CD4-positive, alpha-beta T cell (primary cell): ENCODE results near the gene FAM193B. TPM values are rescaled to one million over a fixed set of nuclear protein-coding genes. Genes with fewer than 3 reads are reported as not detected.
"Not testable (repeated sequence)": the region's sequence is repeated elsewhere in the genome, so short reads cannot be mapped to it uniquely, and the experiment has no call there.

Experiments used
- ATAC-seq: fragments of 200-7000 bp; cut with Tn5 transposase; one replicate; pipeline ENCODE4 v1.10.0; 2022; ENCODE audit warnings: mild to moderate bottlenecking; ENCODE audit not compliant: poor library complexity
- CTCF ChIA-PET: fragments of 350-600 bp; sonication (Branson Sonifier 250); formaldehyde crosslinking; loops from one replicate; lab custom pipeline; 2021; ENCODE audit warnings: antibody characterized with exemption, inconsistent platforms; lab: Charles Lee
- POLR2A ChIA-PET: fragments of 350-600 bp; sonication (Branson Sonifier 250); formaldehyde crosslinking; loops from one replicate; lab custom pipeline; 2021; ENCODE audit warnings: antibody characterized with exemption, inconsistent platforms; lab: Charles Lee
- DNase-seq, 14 experiments: peaks; one replicate each; pipeline ENCODE4 v3.0.0-alpha.2; 2013 to 2020; ENCODE audit warnings: mixed read lengths in 2 of 14
- H3K27ac ChIP-seq, 2 donors: one replicate each; pipeline versions ENCODE4 v1.5.1 to v1.7.0; 2013; ENCODE audit warnings: low read length in 2 of 2, low read depth in 1 of 2, mild to moderate bottlenecking in 1 of 2
- H3K27me3 ChIP-seq, 2 experiments: 1 replicate in 1 of 2; 2 replicates in 1 of 2; pipeline versions ENCODE4 v1.6.1 to v1.7.0; 2013; ENCODE audit warnings: low read length in 2 of 2, control low read depth in 1 of 2, mild to moderate bottlenecking in 1 of 2, moderate library complexity in 1 of 2; ENCODE audit not compliant: insufficient read depth in 2 of 2, control insufficient read depth in 1 of 2
- H3K36me3 ChIP-seq: one replicate; pipeline ENCODE4 v1.6.1; 2013; ENCODE audit warnings: low read length, control low read depth; ENCODE audit not compliant: insufficient read depth
- H3K4me1 ChIP-seq: one replicate; pipeline ENCODE4 v1.6.1; 2013; ENCODE audit warnings: low read length, control low read depth; ENCODE audit not compliant: insufficient read depth
- H3K4me3 ChIP-seq: one replicate; pipeline ENCODE4 v1.5.1; 2013; ENCODE audit warnings: mild to moderate bottlenecking, low read length, moderate library complexity
- H3K9me3 ChIP-seq, 2 experiments: 1 replicate in 1 of 2; 2 replicates in 1 of 2; pipeline versions ENCODE4 v1.6.1 to v1.7.0; 2013; ENCODE audit warnings: low read length in 2 of 2, mild to moderate bottlenecking in 2 of 2, control low read depth in 1 of 2, moderate library complexity in 1 of 2; ENCODE audit not compliant: control insufficient read depth in 1 of 2, insufficient read depth in 1 of 2
- H3K27ac Mint-ChIP-seq: one replicate; pipeline ENCODE4 v1.8.0; 2020; ENCODE audit warnings: mixed read lengths
- H3K27me3 Mint-ChIP-seq: one replicate; pipeline ENCODE4 v1.8.0; 2021; ENCODE audit warnings: mixed read lengths
- H3K36me3 Mint-ChIP-seq: one replicate; pipeline ENCODE4 v1.8.0; 2021; ENCODE audit warnings: low read depth, mixed read lengths
- H3K4me1 Mint-ChIP-seq: one replicate; pipeline ENCODE4 v1.8.0; 2021; ENCODE audit warnings: low read depth, mixed read lengths
- H3K4me3 Mint-ChIP-seq: one replicate; pipeline ENCODE4 v1.8.0; 2020; ENCODE audit warnings: mild to moderate bottlenecking, mixed read lengths
- H3K9me3 Mint-ChIP-seq: one replicate; pipeline ENCODE4 v1.8.0; 2020; ENCODE audit warnings: mixed read lengths
- intact Hi-C, 2 experiments: fragments of 100-400 bp; cut with DNase I in 1 of 2; cut with micrococcal nuclease in 1 of 2; formaldehyde crosslinking; loops; one replicate each; pipeline versions ENCODE4 v1.15.1 to v1.9.0; 2023 to 2025; cut with DNase I, micrococcal nuclease
- total RNA-seq, 174 experiments: library from RNA in 2 of 174; stranded (reverse) in 2 of 174; gene quantifications; one replicate each; pipeline ENCODE4 v1.2.3 and lab custom pipeline; 2021 to 2026
- TF ChIP-seq, protein P1 (sequence below): fragments of 200-600 bp; IDR thresholded peaks from one replicate; pipeline ENCODE4 v1.8.0; 2022; ENCODE audit warnings: antibody characterized with exemption, mild to moderate bottlenecking

Gene FAM193B
- total RNA-seq, 2 experiments from 2014 or later: 150 to 155 TPM

DNA sequence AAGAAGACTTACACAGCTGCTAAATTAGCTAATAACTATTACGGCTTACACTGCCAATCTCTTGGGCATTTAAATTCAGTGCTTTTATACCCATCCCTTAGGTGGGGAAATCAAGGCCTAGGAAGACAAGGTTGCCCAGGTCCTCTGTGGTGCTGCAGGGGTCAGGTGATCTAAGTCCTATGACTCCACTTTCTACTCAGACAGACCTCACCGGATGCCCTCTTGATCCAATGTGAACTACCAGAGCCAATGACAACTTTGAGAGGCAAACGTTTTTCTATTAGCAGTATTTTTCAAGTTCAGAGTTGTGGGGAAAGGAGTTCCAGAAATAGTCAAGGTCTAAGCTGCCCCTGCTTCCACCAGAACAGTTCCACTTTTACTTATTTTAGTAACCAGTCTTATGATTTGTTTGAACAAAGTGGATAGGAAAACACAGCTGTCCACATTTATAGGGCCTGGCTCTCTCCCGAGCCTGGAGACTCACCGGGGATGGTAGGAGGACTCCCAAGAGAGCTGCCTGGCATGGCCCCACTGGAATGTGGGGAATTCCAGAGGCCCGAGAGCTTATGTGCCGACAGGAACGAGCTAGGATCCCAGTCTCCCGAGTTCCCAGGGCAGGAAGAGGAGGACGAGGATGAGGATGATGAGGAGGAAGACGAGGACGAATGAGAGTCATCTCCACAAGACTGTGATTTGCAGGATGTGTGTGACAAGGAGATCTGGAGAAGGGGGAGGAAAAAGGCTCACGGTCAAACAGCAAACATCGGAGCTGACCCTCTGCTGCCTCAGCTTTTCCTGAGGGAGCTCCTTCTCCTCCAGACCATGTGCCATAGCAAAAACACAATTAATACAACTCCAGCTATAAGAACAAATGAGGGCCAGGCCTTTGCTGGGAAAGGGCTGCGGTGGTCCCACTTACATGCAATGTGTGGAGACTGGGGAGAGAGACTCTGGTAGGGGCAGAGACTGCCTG lies 16.7 kb downstream of the FAM193B start:
- Mint-ChIP-seq H3K27me3 (no peaks in the 10 kb centered on the region), H3K9me3 (no peaks in the 10 kb centered on the region), H3K4me1 (peaks cover 13% of the 10 kb centered on the region), H3K27ac (peak overlapping the region; percentile 20), H3K36me3 (peaks cover 65% of the 10 kb centered on the region), H3K4me3 (no peak overlapping the region)
- no peaks in the 10 kb centered on the region for H3K9me3 ChIP-seq
- POLR2A ChIA-PET: interaction anchor here (0.6 to 1.2 kb wide), 2 partner anchors 20 to 147 kb away, joined by 3 read pairs; no protein-coding TSS in a partner anchor
- no peaks in the 10 kb centered on the region for H3K4me1 ChIP-seq
- no peak overlapping the region for H3K27ac ChIP-seq
- intact Hi-C loops: no loop called here
- no peak for ATAC-seq
- H3K4me3 ChIP-seq: no peak overlapping the region
- TF ChIP-seq, protein P1, sequence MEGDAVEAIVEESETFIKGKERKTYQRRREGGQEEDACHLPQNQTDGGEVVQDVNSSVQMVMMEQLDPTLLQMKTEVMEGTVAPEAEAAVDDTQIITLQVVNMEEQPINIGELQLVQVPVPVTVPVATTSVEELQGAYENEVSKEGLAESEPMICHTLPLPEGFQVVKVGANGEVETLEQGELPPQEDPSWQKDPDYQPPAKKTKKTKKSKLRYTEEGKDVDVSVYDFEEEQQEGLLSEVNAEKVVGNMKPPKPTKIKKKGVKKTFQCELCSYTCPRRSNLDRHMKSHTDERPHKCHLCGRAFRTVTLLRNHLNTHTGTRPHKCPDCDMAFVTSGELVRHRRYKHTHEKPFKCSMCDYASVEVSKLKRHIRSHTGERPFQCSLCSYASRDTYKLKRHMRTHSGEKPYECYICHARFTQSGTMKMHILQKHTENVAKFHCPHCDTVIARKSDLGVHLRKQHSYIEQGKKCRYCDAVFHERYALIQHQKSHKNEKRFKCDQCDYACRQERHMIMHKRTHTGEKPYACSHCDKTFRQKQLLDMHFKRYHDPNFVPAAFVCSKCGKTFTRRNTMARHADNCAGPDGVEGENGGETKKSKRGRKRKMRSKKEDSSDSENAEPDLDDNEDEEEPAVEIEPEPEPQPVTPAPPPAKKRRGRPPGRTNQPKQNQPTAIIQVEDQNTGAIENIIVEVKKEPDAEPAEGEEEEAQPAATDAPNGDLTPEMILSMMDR: no peak
- no peaks in the 10 kb centered on the region for H3K27me3 ChIP-seq
- no peak for DNase-seq
- peaks cover 70% of the 10 kb centered on the region for H3K36me3 ChIP-seq
- CTCF ChIA-PET: no interaction called here

DNA sequence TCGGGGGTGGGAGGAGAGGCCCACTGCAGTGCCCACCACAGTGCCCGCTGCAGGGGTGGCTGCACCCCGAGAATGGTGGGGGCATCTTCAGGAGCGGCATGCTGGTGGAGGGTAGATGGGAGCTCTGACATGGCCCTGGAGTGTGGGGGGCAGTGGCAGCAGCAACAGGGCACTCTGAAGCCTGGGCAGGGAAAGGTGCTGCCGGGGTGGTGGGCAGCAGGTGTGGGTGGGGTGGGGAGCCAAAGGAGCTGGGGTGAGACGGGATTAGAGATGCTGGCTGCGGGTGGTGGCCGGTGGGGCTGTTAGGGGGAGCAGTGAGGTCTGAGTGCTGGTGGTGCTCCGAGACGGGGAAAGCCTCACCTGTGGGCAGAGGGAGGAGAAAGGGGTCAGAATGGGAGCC lies 18.0 kb downstream of the FAM193B start:
- intact Hi-C loops: no loop called here
- no peaks in the 10 kb centered on the region for H3K9me3 ChIP-seq
- H3K4me1 ChIP-seq: no peaks in the 10 kb centered on the region
- no peak overlapping the region for H3K27ac Mint-ChIP-seq
- peaks cover 4% of the 10 kb centered on the region for H3K4me1 Mint-ChIP-seq
- peaks cover 66% of the 10 kb centered on the region for H3K36me3 Mint-ChIP-seq
- no peak overlapping the region for H3K4me3 Mint-ChIP-seq
- ATAC-seq (no peak), DNase-seq (no peak)
- no peak overlapping the region for H3K27ac ChIP-seq
- POLR2A ChIA-PET: no interaction called here
- H3K36me3 ChIP-seq: peaks cover 77% of the 10 kb centered on the region
- H3K27me3 Mint-ChIP-seq: no peaks in the 10 kb centered on the region
- CTCF ChIA-PET: no interaction called here
- no peaks in the 10 kb centered on the region for H3K27me3 ChIP-seq
- no peak overlapping the region for H3K4me3 ChIP-seq
- no peaks in the 10 kb centered on the region for H3K9me3 Mint-ChIP-seq
- TF ChIP-seq, protein P1: no peak

DNA sequence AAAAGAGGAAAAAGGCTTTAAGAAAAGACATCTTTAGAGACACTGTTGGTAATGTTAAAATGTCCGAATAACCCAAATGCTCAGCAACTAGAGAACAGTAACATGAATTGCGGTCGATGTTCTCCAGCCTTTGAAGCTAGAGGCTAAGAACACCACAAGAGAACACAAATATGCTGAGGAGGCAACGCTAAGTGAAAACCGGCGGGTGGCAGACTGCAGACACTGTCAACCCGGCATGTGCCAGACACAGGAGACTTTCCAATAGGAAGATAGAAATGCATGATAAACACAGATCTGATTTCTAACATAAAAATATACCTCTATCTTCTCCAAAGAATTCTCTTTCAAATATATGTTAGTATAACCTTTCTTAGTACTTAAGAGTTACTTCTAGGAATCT lies 19.2 kb downstream of the FAM193B start:
- H3K27me3 Mint-ChIP-seq: no peaks in the 10 kb centered on the region
- ATAC-seq (no peak), DNase-seq (no peak)
- H3K4me3 Mint-ChIP-seq: no peak overlapping the region
- no peaks in the 10 kb centered on the region for H3K9me3 Mint-ChIP-seq
- H3K27me3 ChIP-seq: no peaks in the 10 kb centered on the region
- TF ChIP-seq, protein P1: no peak
- H3K9me3 ChIP-seq: no peaks in the 10 kb centered on the region
- no peak overlapping the region for H3K4me3 ChIP-seq
- no peaks in the 10 kb centered on the region for H3K4me1 ChIP-seq
- H3K27ac ChIP-seq: no peak overlapping the region
- peaks cover 61% of the 10 kb centered on the region for H3K36me3 Mint-ChIP-seq
- H3K36me3 ChIP-seq: peaks cover 82% of the 10 kb centered on the region
- peaks cover 4% of the 10 kb centered on the region for H3K4me1 Mint-ChIP-seq
- CTCF ChIA-PET: no interaction called here
- intact Hi-C loops: no loop called here
- no peak overlapping the region for H3K27ac Mint-ChIP-seq
- POLR2A ChIA-PET: interaction anchor here (0.6 kb wide), 1 partner anchor 527 kb away, joined by 3 read pairs; no protein-coding TSS in a partner anchor

DNA sequence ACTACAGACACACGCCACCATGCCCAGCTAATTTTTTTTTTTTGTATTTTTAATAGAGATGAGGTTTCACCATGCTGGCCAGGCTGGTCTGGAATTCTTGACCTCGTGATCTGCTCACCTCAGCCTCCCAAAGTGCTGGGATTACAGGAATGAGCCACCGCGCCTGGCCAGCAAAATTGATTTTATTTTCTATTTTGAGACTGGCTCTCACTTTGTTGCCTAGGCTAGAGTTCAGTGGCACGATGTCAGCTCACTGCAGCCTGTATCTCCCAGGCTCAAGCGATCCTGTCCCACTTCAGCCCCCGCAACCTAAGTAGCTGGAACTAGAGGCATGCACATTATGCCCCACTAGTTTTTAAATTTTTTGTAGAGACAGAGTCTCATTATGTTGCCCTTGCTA lies 19.9 kb downstream of the FAM193B start:
- H3K27me3 Mint-ChIP-seq, CTCF ChIA-PET, H3K4me1 Mint-ChIP-seq, H3K27ac Mint-ChIP-seq, H3K4me1 ChIP-seq, H3K4me3 ChIP-seq, H3K9me3 Mint-ChIP-seq, H3K27me3 ChIP-seq, H3K9me3 ChIP-seq, intact Hi-C loops, DNase-seq, ATAC-seq, H3K27ac ChIP-seq, H3K4me3 Mint-ChIP-seq: not testable (repeated sequence)
- peaks cover 82% of the 10 kb centered on the region for H3K36me3 ChIP-seq
- H3K36me3 Mint-ChIP-seq: peaks cover 58% of the 10 kb centered on the region
- POLR2A ChIA-PET: interaction anchor here (0.6 kb wide), 1 partner anchor 86 kb away, joined by 3 read pairs; no protein-coding TSS in a partner anchor
